Stomach (tissue), 9 donors: ENCODE measurements around the gene SEPTIN10. TPM values are rescaled to one million over a fixed set of nuclear protein-coding genes. Genes with fewer than 3 reads are reported as not detected.

ENCODE experiments used
- DNase-seq, 2 donors: peaks; one replicate each; pipeline versions ENCODE4 v3.0.0 to v3.0.0-alpha.2; 2013 to 2019
- H3K27ac ChIP-seq, 5 donors: fragments of 200-600 bp in 4 of 5; sonication (generic) in 4 of 5; one replicate each; pipeline ENCODE4 v1.5.1; 2013 to 2019; ENCODE audit warnings: mild to moderate bottlenecking in 1 of 5, moderate library complexity in 1 of 5
- H3K27me3 ChIP-seq, 3 donors: fragments of 200-600 bp; sonication (generic); one replicate each; pipeline ENCODE4 v1.5.1; 2017 to 2019; ENCODE audit warnings: mixed run types in 1 of 3
- H3K36me3 ChIP-seq, 4 donors: fragments of 200-600 bp; sonication (generic); 1 replicate in 3 of 4; 2 replicates in 1 of 4; pipeline ENCODE4 v1.5.1; 2016 to 2019
- H3K4me1 ChIP-seq, 4 donors: fragments of 200-600 bp; sonication (generic); one replicate each; pipeline ENCODE4 v1.5.1; 2016 to 2019
- H3K4me3 ChIP-seq, 4 donors: fragments of 200-600 bp; sonication (generic) in 3 of 4; one replicate each; pipeline ENCODE4 v1.5.1; 2016 to 2019; ENCODE audit warnings: mild to moderate bottlenecking in 1 of 4
- H3K9me3 ChIP-seq, 4 donors: fragments of 200-600 bp; sonication (generic); one replicate each; pipeline ENCODE4 v1.5.1; 2016 to 2019
- CTCF ChIP-seq, 7 experiments: fragments of 450-650 bp in 4 of 7; fragments of 200-600 bp in 3 of 7; sonication (generic) in 3 of 7; IDR thresholded peaks; one replicate each; pipeline ENCODE4 v1.5.1; 2016 to 2019; ENCODE audit warnings: antibody characterized with exemption in 7 of 7, control low read depth in 2 of 7, mild to moderate bottlenecking in 1 of 7
- EP300 ChIP-seq: sonication (generic); formaldehyde crosslinking; IDR thresholded peaks from one replicate; pipeline ENCODE4 v1.6.1; 2017; ENCODE audit warnings: antibody characterized with exemption
- POLR2A ChIP-seq, 4 donors: fragments of 450-650 bp; IDR thresholded peaks; one replicate each; pipeline ENCODE4 v1.6.1; 2016; ENCODE audit warnings: antibody characterized with exemption in 4 of 4, control low read depth in 2 of 4, mild to moderate bottlenecking in 1 of 4, moderate library complexity in 1 of 4
- POLR2AphosphoS5 ChIP-seq, 3 donors: sonication (generic); formaldehyde crosslinking; IDR thresholded peaks; one replicate each; pipeline ENCODE4 v1.6.1; 2016; ENCODE audit warnings: antibody characterized with exemption in 3 of 3
- WGBS, 5 donors: extraction: QIAGEN DNeasy Blood & Tissue Kit in 3 of 5; methylation state at CpG; one replicate each; pipeline versions ENCODE4 v1.1.5 to v1.1.7; 2013 to 2018; 5-methylcytosine and 5-hydroxymethylcytosine counted together
- intact Hi-C: fragments of 100-400 bp; cut with DNase I; formaldehyde crosslinking; loops from one replicate; pipeline ENCODE4 v1.15.1; 2023; ENCODE audit warnings: low total_unique reads
- polyA plus RNA-seq, 3 donors: library from polyadenylated mRNA; stranded (reverse); fragments of 200-250 nt; gene quantifications; one replicate each; pipeline ENCODE4 v1.2.3, GENCODE V29; 2013
- total RNA-seq, 5 donors: library from RNA; depleted of rRNA; stranded (reverse); fragments of >200 nt; gene quantifications; one replicate each; pipeline versions ENCODE4 v1.1.0 to v1.2.3, GENCODE V29; 2014 to 2016
- donor health status: healthy with polysubstance abuse.
- donor health status: Bipolar disorder and iron deficiency.
- donor health status: healthy.

The SEPTIN10 gene
- total and polyA plus RNA-seq, 8 donors: 24.9 to 101 (median 45.9) TPM

- no peak for TF ChIP-seq POLR2AphosphoS5 (IDR thresholded peaks at IDR 0.05)
- no peak for TF ChIP-seq CTCF (IDR thresholded peaks at IDR 0.05)
- TF ChIP-seq EP300: no peak
- H3K27me3 ChIP-seq: peaks cover 0 to 4% (median 0%) of the 10 kb centered on the region in 3 donors
- WGBS, 5 donors: 85 to 93% (median 90%) methylated on average over 14 to 16 of the region's 16 CpGs
- DNase-seq: no peak
- H3K4me1 ChIP-seq: peaks cover 0 to 10% (median 5%) of the 10 kb centered on the region in 4 donors
- no peak overlapping the region for H3K4me3 ChIP-seq
- H3K9me3 ChIP-seq: no peaks in the 10 kb centered on the region
- intact Hi-C loops: no loop called here
- H3K27ac ChIP-seq: no peak overlapping the region
- H3K36me3 ChIP-seq: no peaks in the 10 kb centered on the region
These were observed 85.7 kb downstream of the SEPTIN10 start for GRCh38 chr2:109527846-109528705.

- no peaks in the 10 kb centered on the region for H3K36me3 ChIP-seq
- 77 to 86% (median 81%) methylated on average over 6 of the region's 6 CpGs for WGBS, 5 donors
These were observed 86.7 kb downstream of the SEPTIN10 start for GRCh38 chr2:109527079-109527478.

GRCh38 chr2:109526442-109526970, 87.3 kb downstream of the SEPTIN10 start:
- no peak overlapping the region for H3K4me3 ChIP-seq
- no peaks in the 10 kb centered on the region for H3K36me3 ChIP-seq
- H3K27ac ChIP-seq: no peak overlapping the region
- TF ChIP-seq CTCF (IDR thresholded peaks at IDR 0.05): no peak
- TF ChIP-seq POLR2A (IDR thresholded peaks at IDR 0.05): no peak
- no peak for TF ChIP-seq POLR2AphosphoS5 (IDR thresholded peaks at IDR 0.05)
- no peak for TF ChIP-seq EP300
- 82 to 91% (median 87%) methylated on average over 10 to 11 of the region's 11 CpGs for WGBS, 5 donors
- intact Hi-C loops: no loop called here
- peaks cover 0 to 10% (median 5%) of the 10 kb centered on the region in 4 donors for H3K4me1 ChIP-seq
- no peaks in the 10 kb centered on the region for H3K9me3 ChIP-seq
- DNase-seq: no peak
- H3K27me3 ChIP-seq: peaks cover 0 to 4% (median 0%) of the 10 kb centered on the region in 3 donors

More at GRCh38 chr2:109527079-109527478, 86.7 kb downstream of the SEPTIN10 start:
- peaks cover 0 to 4% (median 0%) of the 10 kb centered on the region in 3 donors for H3K27me3 ChIP-seq
- H3K9me3 ChIP-seq: no peaks in the 10 kb centered on the region
- no peak overlapping the region for H3K27ac ChIP-seq
- DNase-seq: no peak
- intact Hi-C loops: no loop called here
- H3K4me3 ChIP-seq: no peak overlapping the region
- TF ChIP-seq POLR2AphosphoS5 (IDR thresholded peaks at IDR 0.05) (no peak), POLR2A (IDR thresholded peaks at IDR 0.05) (no peak), EP300 (no peak), CTCF (IDR thresholded peaks at IDR 0.05) (no peak)
- H3K4me1 ChIP-seq: peaks cover 0 to 10% (median 5%) of the 10 kb centered on the region in 4 donors

- Histone ChIP-seq H3K27ac (no peak overlapping the region), H3K4me3 (no peak overlapping the region), H3K27me3 (peaks cover 0 to 4% (median 0%) of the 10 kb centered on the region in 3 donors), H3K36me3 (no peaks in the 10 kb centered on the region), H3K4me1 (peaks cover 0 to 9% (median 4%) of the 10 kb centered on the region in 4 donors), H3K9me3 (no peaks in the 10 kb centered on the region)
- WGBS, 5 donors: 59 to 82% (median 75%) methylated on average over 4 of the region's 4 CpGs
- no peak for DNase-seq
- intact Hi-C loops: no loop called here
- no peak for TF ChIP-seq CTCF (IDR thresholded peaks at IDR 0.05)
- TF ChIP-seq EP300: no peak
- TF ChIP-seq POLR2AphosphoS5 (IDR thresholded peaks at IDR 0.05): no peak
- no peak for TF ChIP-seq POLR2A (IDR thresholded peaks at IDR 0.05)
These were observed 87.9 kb downstream of the SEPTIN10 start for GRCh38 chr2:109525836-109526235.
